GM18858 (cell line): ENCODE measurements around the gene CACNA1A.
A peak's percentile ranks its signal among the peaks of the same experiment; 100 is the strongest.

Experiments used
- ATAC-seq: cut with Tn5 transposase; IDR thresholded peaks from one replicate; pipeline ENCODE4 v1.9.1; 2021; ENCODE audit not compliant: unreplicated experiment

Gene CACNA1A

DNA sequence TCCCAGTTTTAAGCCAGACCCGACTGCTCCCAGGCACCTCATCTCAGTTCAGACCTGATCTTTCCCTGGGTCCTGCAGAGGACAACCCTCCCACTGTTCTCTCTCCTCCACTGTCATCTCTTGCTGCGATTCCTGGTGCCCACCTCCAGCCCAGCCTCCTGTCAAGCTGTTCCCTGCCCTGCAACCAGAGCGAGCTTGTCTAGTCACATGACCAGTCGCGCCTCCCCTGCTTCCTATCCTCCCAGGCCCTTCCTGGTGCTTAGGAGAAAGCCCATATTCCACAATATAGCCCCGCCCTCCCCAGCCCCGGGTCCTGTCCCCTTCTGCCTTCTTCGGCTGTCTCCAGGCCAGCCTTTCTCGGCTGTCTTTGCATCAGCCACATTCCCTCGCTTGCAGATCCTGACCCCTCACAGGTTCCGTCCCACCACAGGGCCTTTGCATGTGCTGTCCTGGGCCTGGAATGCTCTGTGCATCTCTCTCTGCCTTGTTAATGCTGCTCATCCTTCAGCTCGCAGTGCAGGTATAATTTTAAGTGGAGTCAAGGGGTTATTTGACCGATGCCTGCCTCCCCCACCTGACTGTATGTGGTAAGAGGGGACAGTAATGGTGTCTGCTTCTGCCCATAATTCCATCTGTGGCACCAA lies 267.3 kb downstream of the CACNA1A start:
- no peak for ATAC-seq

GRCh38 chr19:13234518-13234917 lies 271.8 kb downstream of the CACNA1A start:
- no peak for ATAC-seq

- ATAC-seq, result no peak
These were observed 274.6 kb downstream of the CACNA1A start for GRCh38 chr19:13231663-13232062.

- ATAC-seq, result no peak
These were observed 277.0 kb downstream of the CACNA1A start for GRCh38 chr19:13229246-13229645.

GRCh38 chr19:13228561-13228960 lies 277.7 kb downstream of the CACNA1A start:
- no peak for ATAC-seq

GRCh38 chr19:13226983-13227382 lies 279.3 kb downstream of the CACNA1A start:
- ATAC-seq, result no peak

- ATAC-seq, result no peak
These were observed 280.1 kb downstream of the CACNA1A start for GRCh38 chr19:13225973-13226865.

DNA sequence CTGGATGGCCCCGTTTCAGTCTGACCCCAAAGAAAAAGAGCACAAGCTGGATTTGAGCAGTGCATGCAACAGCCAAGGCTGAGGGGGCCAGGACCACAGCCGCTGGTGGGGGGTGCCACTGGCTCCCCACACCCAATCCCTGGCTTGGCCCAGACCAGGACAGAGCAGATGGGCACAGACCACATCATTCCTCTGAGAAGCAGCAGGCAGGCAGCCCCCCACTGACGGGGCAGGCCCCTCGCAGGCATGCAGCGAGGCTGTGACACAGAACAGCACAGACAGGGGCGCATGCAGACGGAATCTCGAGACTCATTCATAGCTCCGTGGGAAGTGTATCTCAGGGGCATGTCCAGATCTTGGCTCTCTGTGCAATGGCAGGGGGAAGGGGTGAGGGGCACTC lies 281.2 kb downstream of the CACNA1A start:
- ATAC-seq, result no peak

DNA sequence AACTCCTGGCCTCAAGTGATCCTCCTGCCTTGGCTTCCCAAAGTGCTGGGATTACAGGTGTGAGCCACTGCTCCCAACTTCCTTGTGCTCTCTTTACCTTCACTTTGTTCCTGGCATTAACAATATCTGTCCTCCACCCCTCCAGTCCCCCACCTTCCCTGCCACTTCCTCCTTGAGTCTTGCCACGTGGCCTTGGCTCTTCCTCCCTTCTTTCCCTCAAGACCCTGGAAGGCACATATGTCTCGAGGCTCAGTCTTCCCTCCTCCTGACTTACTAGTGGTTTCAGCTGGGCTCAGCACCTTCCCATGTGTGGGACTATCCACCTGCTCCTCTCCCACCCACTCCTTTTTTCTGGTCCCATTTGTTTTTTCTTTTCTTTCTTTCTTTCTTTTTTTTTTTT lies 285.4 kb downstream of the CACNA1A start:
- ATAC-seq, result no peak

GRCh38 chr19:13215572-13216380 lies 290.5 kb downstream of the CACNA1A start:
- ATAC-seq, result no peak

DNA sequence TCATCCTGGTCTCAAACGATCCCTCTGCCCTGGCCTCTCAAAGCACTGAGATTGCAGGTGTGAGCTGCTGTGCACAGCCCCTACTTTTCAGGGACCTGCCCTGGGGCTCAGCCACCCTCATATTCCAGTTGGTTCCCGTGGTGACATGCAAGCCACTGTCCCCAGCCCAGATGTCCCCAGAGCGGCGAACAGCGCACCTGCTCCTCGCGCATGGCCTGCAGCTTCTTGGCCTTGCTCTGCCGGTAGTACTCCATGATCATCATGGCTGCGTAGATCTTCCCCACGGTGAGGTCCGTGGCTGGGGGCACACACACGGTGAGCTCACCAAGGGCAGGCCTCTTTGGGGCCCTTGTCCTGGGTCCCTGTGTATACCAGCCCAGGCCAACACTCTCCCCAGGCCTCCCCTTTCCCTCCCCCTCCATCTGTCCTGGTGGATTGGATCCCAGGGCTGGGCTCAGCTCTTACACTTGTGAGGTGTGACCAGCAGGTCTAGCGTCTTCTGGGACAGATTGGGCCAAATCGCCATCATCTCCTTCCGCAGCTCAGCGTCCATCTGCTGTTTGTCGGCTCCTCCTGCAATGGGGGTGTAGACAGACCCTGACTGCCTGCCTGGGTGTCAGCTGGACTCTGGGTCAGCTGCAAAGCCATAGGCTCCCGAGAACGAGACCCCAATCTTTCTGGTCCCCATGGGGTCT lies 292.1 kb downstream of the CACNA1A start:
- no peak for ATAC-seq

- no peak for ATAC-seq
These were observed 293.4 kb downstream of the CACNA1A start for GRCh38 chr19:13212759-13213330.

GRCh38 chr19:13211426-13212308 lies 294.6 kb downstream of the CACNA1A start:
- no peak for ATAC-seq

DNA sequence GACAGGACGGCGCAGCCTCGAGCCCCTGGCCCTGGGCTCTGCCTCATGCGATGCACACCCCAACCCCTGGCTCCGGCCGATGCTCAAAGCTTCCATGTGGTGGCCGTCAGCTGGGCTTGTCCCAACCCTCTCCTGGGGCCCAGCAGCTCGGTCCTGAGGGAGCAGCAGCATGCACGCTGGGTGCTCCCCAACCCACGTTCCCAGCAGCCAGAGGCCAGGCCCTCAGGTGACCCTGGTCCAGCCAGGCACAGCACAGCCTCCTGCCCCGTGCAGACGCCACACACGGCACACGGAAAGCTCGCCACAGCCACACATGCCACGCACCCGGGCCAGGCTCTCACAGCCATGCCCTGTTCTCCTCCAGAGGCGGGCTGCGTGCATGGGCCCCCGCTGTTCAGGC lies 295.3 kb downstream of the CACNA1A start:
- no peak for ATAC-seq

- ATAC-seq, result no peak
These were observed 295.9 kb downstream of the CACNA1A start for GRCh38 chr19:13210339-13210775.

DNA sequence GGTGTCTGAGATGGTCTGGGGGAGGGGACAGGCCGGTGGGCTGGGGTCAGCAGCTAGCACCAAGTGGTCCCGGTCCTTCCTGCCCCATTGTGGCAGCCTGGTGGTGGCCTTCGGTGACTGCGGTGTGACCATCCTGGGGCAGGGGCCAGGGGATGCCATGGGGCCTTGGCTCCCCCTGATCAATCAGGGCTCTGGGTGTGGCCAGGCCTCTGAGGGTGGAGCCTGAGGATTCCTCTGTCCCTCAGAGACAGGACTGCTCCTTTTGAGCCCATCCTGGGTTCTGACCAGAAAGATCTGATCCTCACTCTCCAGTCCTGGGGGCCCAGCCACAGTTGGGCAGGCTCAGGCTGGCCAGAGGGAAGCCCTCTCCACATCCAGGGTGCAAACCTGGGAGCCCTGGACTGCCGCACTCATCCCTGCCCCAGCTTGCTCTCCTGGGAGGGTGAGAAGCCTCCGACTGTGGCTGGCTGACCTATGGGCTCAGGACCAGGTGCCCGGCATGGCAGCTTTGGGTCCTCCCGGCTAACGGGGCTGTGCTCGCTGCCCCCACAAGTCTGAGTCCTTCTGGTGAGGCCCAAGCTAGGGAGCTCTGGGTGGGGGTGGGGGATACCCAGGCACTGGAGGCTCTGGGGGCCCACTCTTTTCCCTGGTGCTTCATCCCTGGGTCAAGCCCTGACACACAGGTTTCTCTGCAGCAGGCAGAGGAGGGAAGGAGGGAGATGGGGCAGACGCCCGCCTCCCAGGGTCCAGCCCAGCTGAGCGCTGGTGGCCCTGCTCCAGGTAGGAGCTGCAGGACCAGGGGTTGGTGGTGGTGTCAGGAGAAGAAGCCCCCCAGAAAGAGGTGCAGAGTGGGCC lies 296.6 kb downstream of the CACNA1A start:
- ATAC-seq, result no peak

DNA sequence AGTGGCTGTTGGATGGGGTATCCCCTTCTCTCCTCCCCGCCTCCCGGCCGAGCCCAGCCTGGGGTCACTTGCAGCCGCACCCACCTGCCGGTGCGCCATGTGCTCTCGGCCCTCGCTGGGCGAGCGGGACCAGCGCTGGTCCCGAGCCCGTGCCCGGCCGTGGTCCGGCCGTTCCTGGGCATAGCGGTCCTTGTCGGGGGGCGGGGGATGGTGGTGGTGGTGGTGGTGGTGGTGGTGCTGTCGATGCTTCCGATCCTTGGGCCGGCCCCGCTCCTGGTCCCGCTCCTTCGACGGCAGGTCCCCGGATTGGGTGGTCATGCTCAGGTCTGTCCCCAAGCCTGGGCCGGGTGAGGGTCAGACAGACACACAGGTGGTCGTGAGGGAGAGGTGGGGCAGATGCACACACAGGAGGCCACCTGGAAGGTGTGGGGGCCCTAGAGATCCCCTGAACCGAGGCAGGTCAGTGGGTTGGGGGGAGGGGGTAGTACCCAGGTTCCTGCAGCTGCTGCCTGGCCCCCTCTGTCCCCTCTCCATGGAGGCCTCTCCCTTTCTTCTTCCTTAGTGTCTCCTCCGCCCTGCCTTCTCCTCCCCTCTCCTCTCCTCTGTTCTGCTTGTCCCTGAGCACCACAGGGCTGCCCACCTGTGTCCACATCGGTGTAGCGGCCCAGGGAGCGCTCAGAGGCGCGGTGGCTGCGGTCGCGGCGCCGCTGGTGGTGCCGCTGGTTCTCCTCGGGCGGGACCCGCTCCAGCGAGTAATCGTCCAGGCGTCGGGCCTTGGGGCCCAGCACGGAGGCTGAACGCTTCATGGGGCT lies 297.4 kb downstream of the CACNA1A start:
- ATAC-seq, result peak; percentile 17
